ENCODE measurements around the gene B4GALT4.

DNA sequence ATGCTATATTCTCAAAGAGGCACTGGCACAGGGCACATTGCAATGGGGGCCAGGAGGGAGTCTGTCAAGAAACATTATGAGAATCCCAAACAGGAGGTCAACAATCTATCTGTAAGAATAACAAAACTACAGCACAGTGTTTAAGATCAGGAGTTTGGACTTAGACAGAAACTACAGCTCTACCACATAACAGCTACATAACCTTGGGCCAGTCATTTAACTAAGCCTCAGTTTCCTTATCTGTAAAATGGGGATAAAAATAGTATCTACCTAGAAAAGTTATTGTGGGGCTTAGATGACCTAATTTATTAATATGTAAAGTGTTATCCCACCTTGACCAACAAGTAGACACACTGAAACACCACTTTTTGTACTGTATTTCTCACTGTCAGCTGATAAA lies 9.9 kb downstream of the B4GALT4 start:
- TF ChIP-seq, protein P1, sequence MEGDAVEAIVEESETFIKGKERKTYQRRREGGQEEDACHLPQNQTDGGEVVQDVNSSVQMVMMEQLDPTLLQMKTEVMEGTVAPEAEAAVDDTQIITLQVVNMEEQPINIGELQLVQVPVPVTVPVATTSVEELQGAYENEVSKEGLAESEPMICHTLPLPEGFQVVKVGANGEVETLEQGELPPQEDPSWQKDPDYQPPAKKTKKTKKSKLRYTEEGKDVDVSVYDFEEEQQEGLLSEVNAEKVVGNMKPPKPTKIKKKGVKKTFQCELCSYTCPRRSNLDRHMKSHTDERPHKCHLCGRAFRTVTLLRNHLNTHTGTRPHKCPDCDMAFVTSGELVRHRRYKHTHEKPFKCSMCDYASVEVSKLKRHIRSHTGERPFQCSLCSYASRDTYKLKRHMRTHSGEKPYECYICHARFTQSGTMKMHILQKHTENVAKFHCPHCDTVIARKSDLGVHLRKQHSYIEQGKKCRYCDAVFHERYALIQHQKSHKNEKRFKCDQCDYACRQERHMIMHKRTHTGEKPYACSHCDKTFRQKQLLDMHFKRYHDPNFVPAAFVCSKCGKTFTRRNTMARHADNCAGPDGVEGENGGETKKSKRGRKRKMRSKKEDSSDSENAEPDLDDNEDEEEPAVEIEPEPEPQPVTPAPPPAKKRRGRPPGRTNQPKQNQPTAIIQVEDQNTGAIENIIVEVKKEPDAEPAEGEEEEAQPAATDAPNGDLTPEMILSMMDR (IDR thresholded peaks at IDR 0.05), result no peak
- no peak for TF ChIP-seq POLR2A (IDR thresholded peaks at IDR 0.05)
